Esophagus muscularis mucosa (tissue), 4 donors: ENCODE measurements around the gene OBSCN. TPM values are rescaled to one million over a fixed set of nuclear protein-coding genes. Genes with fewer than 3 reads are reported as not detected.
"Not testable (repeated sequence)": the region's sequence is repeated elsewhere in the genome, so short reads cannot be mapped to it uniquely, and the experiment has no call there.

ENCODE experiments used
- DNase-seq: peaks from one replicate; pipeline ENCODE4 v3.0.0-alpha.2; 2017; ENCODE audit errors: extremely low spot score
- H3K27ac ChIP-seq, 4 donors: fragments of 200-600 bp; sonication (generic); replicated peaks in 1 of 4; 1 replicate in 3 of 4; 2 replicates in 1 of 4; pipeline ENCODE4 v1.5.1; 2016 to 2019; ENCODE audit warnings: mild to moderate bottlenecking in 1 of 4
- H3K27me3 ChIP-seq, 4 donors: fragments of 200-600 bp; sonication (generic); one replicate each; pipeline versions ENCODE4 v1.5.1 to v1.6.0; 2016 to 2019
- H3K36me3 ChIP-seq, 4 donors: fragments of 200-600 bp; sonication (generic); one replicate each; pipeline ENCODE4 v1.5.1; 2016 to 2019
- H3K4me1 ChIP-seq, 4 donors: fragments of 200-600 bp; sonication (generic); one replicate each; pipeline ENCODE4 v1.5.1; 2016 to 2019
- H3K4me3 ChIP-seq, 4 donors: fragments of 200-600 bp; sonication (generic); 1 replicate in 2 of 4; 2 replicates in 2 of 4; pipeline ENCODE4 v1.5.1; 2016 to 2019; ENCODE audit warnings: mild to moderate bottlenecking in 4 of 4, moderate library complexity in 1 of 4
- H3K9me3 ChIP-seq, 4 donors: fragments of 200-600 bp; sonication (generic); 1 replicate in 3 of 4; 2 replicates in 1 of 4; pipeline ENCODE4 v1.5.1; 2016 to 2019
- CTCF ChIP-seq, 3 experiments: fragments of 200-600 bp in 2 of 3; fragments of 450-650 bp in 1 of 3; sonication (generic) in 2 of 3; IDR thresholded peaks; one replicate each; pipeline ENCODE4 v1.5.1; 2017 to 2019; ENCODE audit warnings: antibody characterized with exemption in 3 of 3, mild to moderate bottlenecking in 2 of 3, moderate library complexity in 1 of 3
- EP300 ChIP-seq: sonication (generic); formaldehyde crosslinking; IDR thresholded peaks from one replicate; pipeline ENCODE4 v1.6.1; 2017; ENCODE audit warnings: antibody characterized with exemption
- POLR2A ChIP-seq: fragments of 450-650 bp; IDR thresholded peaks from one replicate; pipeline ENCODE4 v1.6.1; 2017; ENCODE audit warnings: antibody characterized with exemption, moderate library complexity, mild to moderate bottlenecking, low read depth
- POLR2AphosphoS5 ChIP-seq, 2 donors: sonication (generic); formaldehyde crosslinking; IDR thresholded peaks; one replicate each; pipeline ENCODE4 v1.6.1; 2017; ENCODE audit warnings: antibody characterized with exemption in 2 of 2
- WGBS: methylation state at CpG from one replicate; pipeline ENCODE4 v1.1.5; 2018; 5-methylcytosine and 5-hydroxymethylcytosine counted together
- intact Hi-C: fragments of 100-400 bp; cut with DNase I; formaldehyde crosslinking; loops from one replicate; pipeline ENCODE4 v1.15.1; 2023
- total RNA-seq, 4 donors: library from RNA; depleted of rRNA; stranded (reverse); fragments of >200 nt; gene quantifications; one replicate each; pipeline versions ENCODE4 v1.1.0 to v1.2.1, GENCODE V29; 2016

Gene OBSCN
- total RNA-seq, 4 donors from 2014 or later = 12.6 to 31.4 (median 17.8) TPM

- DNase-seq = peak; percentile 64
- no peak for TF ChIP-seq CTCF (IDR thresholded peaks at IDR 0.05)
- no peak for TF ChIP-seq POLR2AphosphoS5 (IDR thresholded peaks at IDR 0.05)
- no peak for TF ChIP-seq EP300
- TF ChIP-seq POLR2A = no peak
- H3K4me3 ChIP-seq = no peak overlapping the region
- intact Hi-C loops = no loop called here
- no peaks in the 10 kb centered on the region for H3K4me1 ChIP-seq
- H3K27me3 ChIP-seq = no peaks in the 10 kb centered on the region
- 96% methylated on average over 5 of the region's 7 CpGs for WGBS
- H3K9me3 ChIP-seq = peaks cover 0 to 21% (median 14%) of the 10 kb centered on the region in 4 donors
- H3K27ac ChIP-seq = no peak overlapping the region
- peaks cover 0 to 57% (median 7%) of the 10 kb centered on the region in 4 donors for H3K36me3 ChIP-seq
Measured at GRCh38 chr1:228226141-228226874, 18.5 kb downstream of the OBSCN start.

- Histone ChIP-seq H3K27me3 (no peaks in the 10 kb centered on the region), H3K36me3 (peaks cover 0 to 62% (median 7%) of the 10 kb centered on the region in 4 donors), H3K27ac (no peak overlapping the region), H3K4me1 (no peaks in the 10 kb centered on the region), H3K4me3 (no peak overlapping the region), H3K9me3 (peaks cover 0 to 21% (median 14%) of the 10 kb centered on the region in 4 donors)
- TF ChIP-seq POLR2AphosphoS5 (IDR thresholded peaks at IDR 0.05) = no peak
- no peak for TF ChIP-seq EP300
- no peak for TF ChIP-seq CTCF (IDR thresholded peaks at IDR 0.05)
- TF ChIP-seq POLR2A = no peak
- 63% methylated on average over 10 of the region's 10 CpGs for WGBS
- intact Hi-C loops = no loop called here
- DNase-seq = peak; percentile 53
Measured at GRCh38 chr1:228226956-228227791, 19.3 kb downstream of the OBSCN start.

- H3K4me3 ChIP-seq, H3K27me3 ChIP-seq, H3K4me1 ChIP-seq, intact Hi-C loops, H3K27ac ChIP-seq, DNase-seq: not testable (repeated sequence)
- H3K36me3 ChIP-seq = peaks cover 0 to 62% (median 7%) of the 10 kb centered on the region in 4 donors
- WGBS = 97% methylated on average over 5 of the region's 5 CpGs
- peaks cover 0 to 21% (median 14%) of the 10 kb centered on the region in 4 donors for H3K9me3 ChIP-seq
Measured at GRCh38 chr1:228228147-228228546, 20.3 kb downstream of the OBSCN start.

GRCh38 chr1:228228601-228229074 lies 20.8 kb downstream of the OBSCN start:
- H3K36me3 ChIP-seq = peaks cover 0 to 62% (median 7%) of the 10 kb centered on the region in 4 donors
- H3K27ac ChIP-seq = no peak overlapping the region
- 79% methylated on average over 5 of the region's 5 CpGs for WGBS
- H3K4me1 ChIP-seq = no peaks in the 10 kb centered on the region
- H3K4me3 ChIP-seq = no peak overlapping the region
- H3K27me3 ChIP-seq = no peaks in the 10 kb centered on the region
- DNase-seq = no peak
- TF ChIP-seq EP300 = no peak
- no peak for TF ChIP-seq POLR2AphosphoS5 (IDR thresholded peaks at IDR 0.05)
- no peak for TF ChIP-seq CTCF (IDR thresholded peaks at IDR 0.05)
- TF ChIP-seq POLR2A = no peak
- intact Hi-C loops = no loop called here
- peaks cover 0 to 21% (median 14%) of the 10 kb centered on the region in 4 donors for H3K9me3 ChIP-seq

- 82% methylated on average over 2 of the region's 2 CpGs for WGBS
- TF ChIP-seq POLR2A = no peak
- Histone ChIP-seq H3K27me3 (no peaks in the 10 kb centered on the region), H3K9me3 (no peaks in the 10 kb centered on the region), H3K36me3 (peaks cover 0 to 42% (median 0%) of the 10 kb centered on the region in 4 donors), H3K4me1 (no peaks in the 10 kb centered on the region), H3K27ac (no peak overlapping the region), H3K4me3 (no peak overlapping the region)
- no peak for DNase-seq
- intact Hi-C loops = no loop called here
Measured at GRCh38 chr1:228231189-228231588, 23.3 kb downstream of the OBSCN start.
